ENCODE data around the gene BBX. TPM values are rescaled to one million over a fixed set of nuclear protein-coding genes. Genes with fewer than 3 reads are reported as not detected.
A peak's percentile ranks its signal among the peaks of the same experiment; 100 is the strongest.

BBX gene
- total RNA-seq, 1 donor from 2014 or later, result 62.3 TPM

GRCh38 chr3:107599772-107600145, 77.0 kb downstream of the BBX start:
- Histone ChIP-seq H3K9me3 (no peaks in the 10 kb centered on the region), H3K4me3 (peak overlapping the region; percentile 43), H3K27ac (peak overlapping the region; percentile 79), H3K36me3 (no peaks in the 10 kb centered on the region), H3K27me3 (no peaks in the 10 kb centered on the region), H3K4me1 (peaks cover 17% of the 10 kb centered on the region)
- no peak for ATAC-seq
- intact Hi-C loops (cut with DNase I), result no loop called here
- DNase-seq, result no peak
- TF ChIP-seq CTCF (IDR thresholded peaks at IDR 0.05), result no peak

- DNase-seq (no peak), ATAC-seq (no peak)
- H3K4me1 ChIP-seq, result peaks cover 17% of the 10 kb centered on the region
- H3K36me3 ChIP-seq, result no peaks in the 10 kb centered on the region
- H3K4me3 ChIP-seq, result no peak overlapping the region
- H3K27me3 ChIP-seq, result no peaks in the 10 kb centered on the region
- no peak for TF ChIP-seq CTCF (IDR thresholded peaks at IDR 0.05)
- intact Hi-C loops (cut with DNase I), result no loop called here
- no peaks in the 10 kb centered on the region for H3K9me3 ChIP-seq
- no peak overlapping the region for H3K27ac ChIP-seq
Observed at GRCh38 chr3:107600780-107601179, 78.0 kb downstream of the BBX start.

- no peak for TF ChIP-seq CTCF (IDR thresholded peaks at IDR 0.05)
- intact Hi-C loops (cut with DNase I), result no loop called here
- Histone ChIP-seq H3K27ac (no peak overlapping the region), H3K9me3 (no peaks in the 10 kb centered on the region), H3K36me3 (no peaks in the 10 kb centered on the region), H3K4me1 (peaks cover 8% of the 10 kb centered on the region), H3K27me3 (no peaks in the 10 kb centered on the region), H3K4me3 (no peak overlapping the region)
- ATAC-seq, result peak; percentile 63
- no peak for DNase-seq
Observed at GRCh38 chr3:107604057-107604822, 81.5 kb downstream of the BBX start.

- no peak overlapping the region for H3K27ac ChIP-seq
- ATAC-seq, result no peak
- no peak for DNase-seq
- TF ChIP-seq CTCF (IDR thresholded peaks at IDR 0.05), result no peak
- H3K27me3 ChIP-seq, result no peaks in the 10 kb centered on the region
- no peaks in the 10 kb centered on the region for H3K36me3 ChIP-seq
- H3K9me3 ChIP-seq, result peaks cover 6% of the 10 kb centered on the region
- no peaks in the 10 kb centered on the region for H3K4me1 ChIP-seq
- intact Hi-C loops (cut with DNase I), result no loop called here
- H3K4me3 ChIP-seq, result no peak overlapping the region
Observed at GRCh38 chr3:107611775-107612469, 89.2 kb downstream of the BBX start.

GRCh38 chr3:107612664-107613084, 89.9 kb downstream of the BBX start:
- intact Hi-C loops (cut with DNase I), result no loop called here
- ATAC-seq (no peak), DNase-seq (no peak)
- Histone ChIP-seq H3K4me1 (no peaks in the 10 kb centered on the region), H3K36me3 (no peaks in the 10 kb centered on the region), H3K27me3 (no peaks in the 10 kb centered on the region), H3K27ac (no peak overlapping the region), H3K9me3 (peaks cover 6% of the 10 kb centered on the region), H3K4me3 (no peak overlapping the region)
- TF ChIP-seq CTCF (IDR thresholded peaks at IDR 0.05), result no peak
